Measurements from ENCODE around the gene SEC61A1. TPM values are rescaled to one million over a fixed set of nuclear protein-coding genes. Genes with fewer than 3 reads are reported as not detected.

Gene SEC61A1
- total RNA-seq, 2 donors from 2014 or later = 74.5 to 109 TPM

DNA sequence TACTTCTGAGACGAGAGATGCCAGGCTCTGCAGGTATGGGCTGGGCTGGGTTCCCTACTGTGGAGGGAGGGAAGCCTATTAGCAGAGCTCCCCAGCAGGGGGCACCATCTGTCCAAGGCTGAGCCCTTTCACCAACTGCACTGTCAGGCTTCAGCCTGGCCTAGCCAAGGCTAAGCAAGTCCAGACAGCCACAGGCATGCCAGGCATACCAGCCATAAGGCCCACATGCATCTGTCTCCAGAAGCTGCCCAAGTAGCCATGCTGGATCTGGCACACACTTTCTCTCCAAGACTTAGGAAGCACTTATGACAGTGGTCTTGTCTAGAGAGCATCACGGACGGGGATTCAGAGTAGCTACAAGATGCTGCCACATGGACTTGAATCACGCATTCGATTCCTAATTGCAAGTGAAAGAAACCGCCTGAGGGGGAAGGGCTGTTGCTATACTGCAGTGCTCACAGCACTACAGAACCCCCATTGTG is 43.0 kb downstream of the SEC61A1 start:
- no peak for DNase-seq (ENCODE audit: low spot score)
- Histone ChIP-seq H3K27me3 (no peaks in the 10 kb centered on the region), H3K27ac (no peak overlapping the region), H3K4me1 (peaks cover 0 to 10% of the 10 kb centered on the region in 2 donors), H3K36me3 (peaks cover 21% of the 10 kb centered on the region), H3K9me3 (no peaks in the 10 kb centered on the region), H3K4me3 (no peak overlapping the region)
- TF ChIP-seq, protein P1, sequence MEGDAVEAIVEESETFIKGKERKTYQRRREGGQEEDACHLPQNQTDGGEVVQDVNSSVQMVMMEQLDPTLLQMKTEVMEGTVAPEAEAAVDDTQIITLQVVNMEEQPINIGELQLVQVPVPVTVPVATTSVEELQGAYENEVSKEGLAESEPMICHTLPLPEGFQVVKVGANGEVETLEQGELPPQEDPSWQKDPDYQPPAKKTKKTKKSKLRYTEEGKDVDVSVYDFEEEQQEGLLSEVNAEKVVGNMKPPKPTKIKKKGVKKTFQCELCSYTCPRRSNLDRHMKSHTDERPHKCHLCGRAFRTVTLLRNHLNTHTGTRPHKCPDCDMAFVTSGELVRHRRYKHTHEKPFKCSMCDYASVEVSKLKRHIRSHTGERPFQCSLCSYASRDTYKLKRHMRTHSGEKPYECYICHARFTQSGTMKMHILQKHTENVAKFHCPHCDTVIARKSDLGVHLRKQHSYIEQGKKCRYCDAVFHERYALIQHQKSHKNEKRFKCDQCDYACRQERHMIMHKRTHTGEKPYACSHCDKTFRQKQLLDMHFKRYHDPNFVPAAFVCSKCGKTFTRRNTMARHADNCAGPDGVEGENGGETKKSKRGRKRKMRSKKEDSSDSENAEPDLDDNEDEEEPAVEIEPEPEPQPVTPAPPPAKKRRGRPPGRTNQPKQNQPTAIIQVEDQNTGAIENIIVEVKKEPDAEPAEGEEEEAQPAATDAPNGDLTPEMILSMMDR (IDR thresholded peaks at IDR 0.05) = peak; percentile 65 to 88

DNA sequence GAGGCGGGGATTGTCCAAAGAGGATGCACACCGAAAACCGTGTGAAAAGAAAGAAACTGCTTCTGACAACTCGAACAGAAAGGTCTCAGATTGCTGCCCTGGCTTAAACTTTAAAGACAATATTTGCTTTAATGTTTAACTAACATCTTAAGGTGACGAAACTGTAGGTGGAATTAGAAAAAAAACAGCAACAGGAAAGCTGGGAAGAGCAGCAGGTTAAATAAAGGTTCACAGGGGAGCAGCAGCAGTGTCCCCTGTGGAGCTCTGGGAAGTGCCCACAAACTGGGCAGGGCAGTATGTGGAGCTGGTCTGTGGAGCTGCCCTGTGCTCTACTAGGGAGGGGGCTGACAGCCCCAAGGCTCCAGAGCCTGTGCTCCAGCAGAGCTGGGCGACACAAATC is 46.0 kb downstream of the SEC61A1 start:
- no peak for DNase-seq (ENCODE audit: low spot score)
- Histone ChIP-seq H3K9me3 (no peaks in the 10 kb centered on the region), H3K4me1 (peaks cover 0 to 24% of the 10 kb centered on the region in 2 donors), H3K4me3 (no peak overlapping the region), H3K27me3 (no peaks in the 10 kb centered on the region), H3K36me3 (peaks cover 21% of the 10 kb centered on the region), H3K27ac (no peak overlapping the region)
- TF ChIP-seq, protein P1 (IDR thresholded peaks at IDR 0.05) = no peak

GRCh38 chr3:128100161-128100560 is 47.9 kb downstream of the SEC61A1 start:
- H3K27ac ChIP-seq = peak overlapping the region; percentile 68
- no peak for DNase-seq (ENCODE audit: low spot score)

GRCh38 chr3:128100638-128101037 is 48.4 kb downstream of the SEC61A1 start:
- Histone ChIP-seq H3K4me1 (peaks cover 0 to 20% of the 10 kb centered on the region in 2 donors), H3K27me3 (no peaks in the 10 kb centered on the region), H3K4me3 (no peak overlapping the region), H3K9me3 (no peaks in the 10 kb centered on the region), H3K36me3 (peaks cover 27% of the 10 kb centered on the region), H3K27ac (peak overlapping the region; percentile 68)
- no peak for DNase-seq (ENCODE audit: low spot score)
- TF ChIP-seq, protein P1 (IDR thresholded peaks at IDR 0.05) = no peak

More at GRCh38 chr3:128100161-128100560, 47.9 kb downstream of the SEC61A1 start:
- H3K4me1 ChIP-seq = peaks cover 0 to 24% of the 10 kb centered on the region in 2 donors
- no peak overlapping the region for H3K4me3 ChIP-seq
- peaks cover 27% of the 10 kb centered on the region for H3K36me3 ChIP-seq
- TF ChIP-seq, protein P1 (IDR thresholded peaks at IDR 0.05) = no peak
- no peaks in the 10 kb centered on the region for H3K27me3 ChIP-seq
- no peaks in the 10 kb centered on the region for H3K9me3 ChIP-seq

DNA sequence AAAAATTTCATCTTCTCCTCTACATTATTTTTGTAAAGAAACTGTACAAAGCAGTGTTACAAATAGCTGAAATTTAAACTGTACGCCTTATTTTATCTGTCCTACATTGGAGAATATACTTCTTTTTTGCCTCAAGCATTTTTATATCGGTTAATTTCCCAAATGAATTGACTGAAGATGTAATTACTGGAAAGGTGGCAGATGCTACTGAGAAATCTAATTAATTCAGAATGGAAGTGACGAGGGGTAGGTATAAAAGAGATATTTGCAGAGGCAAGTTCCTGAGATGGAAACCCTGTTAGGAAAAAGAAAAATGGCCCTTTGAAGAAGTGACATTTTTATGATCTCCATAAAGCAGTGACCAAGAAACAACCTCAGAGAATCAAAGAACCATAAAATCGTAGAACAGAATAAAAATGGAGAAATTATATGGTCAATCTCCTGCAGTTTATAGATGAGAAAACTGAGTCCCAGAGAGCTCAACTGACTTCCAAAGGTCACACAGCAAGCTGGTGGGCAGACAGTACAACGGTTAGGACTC is 51.0 kb downstream of the SEC61A1 start:
- no peak for DNase-seq (ENCODE audit: low spot score)
- Histone ChIP-seq H3K4me1 (peaks cover 0 to 23% of the 10 kb centered on the region in 2 donors), H3K27me3 (no peaks in the 10 kb centered on the region), H3K4me3 (no peak overlapping the region), H3K27ac (no peak overlapping the region), H3K9me3 (no peaks in the 10 kb centered on the region), H3K36me3 (peaks cover 6% of the 10 kb centered on the region)
- TF ChIP-seq, protein P1 (IDR thresholded peaks at IDR 0.05) = no peak

- Histone ChIP-seq H3K9me3 (no peaks in the 10 kb centered on the region), H3K36me3 (peaks cover 16% of the 10 kb centered on the region), H3K4me3 (peak overlapping the region in 1 of 2 donors; percentile 7), H3K27ac (peak overlapping the region; percentile 56 to 83), H3K27me3 (no peaks in the 10 kb centered on the region), H3K4me1 (peaks cover 0 to 13% of the 10 kb centered on the region in 2 donors)
- TF ChIP-seq, protein P1 (IDR thresholded peaks at IDR 0.05) = no peak
- DNase-seq (ENCODE audit: low spot score) = no peak
These were observed 55.6 kb downstream of the SEC61A1 start for GRCh38 chr3:128107834-128108233.
